ENCODE measurements around the gene PXDN.

The PXDN gene

GRCh38 chr2:1743396-1744150 lies 742 bp downstream of the PXDN start:
- peak overlapping the region; percentile 63 for H3K27ac ChIP-seq (ENCODE audit: low read length)

GRCh38 chr2:1742681-1743395 lies 1.5 kb downstream of the PXDN start:
- no peaks in the 10 kb centered on the region for H3K9me3 ChIP-seq (ENCODE audit: control insufficient read depth in 1 of 2, low read length in 2 of 2)
- peak overlapping the region; percentile 52 to 76 for H3K4me3 ChIP-seq (ENCODE audit: low read depth in 1 of 2, low read length in 2 of 2)
- H3K27ac ChIP-seq (ENCODE audit: low read length): peak overlapping the region; percentile 63
- H3K4me1 ChIP-seq (ENCODE audit: control insufficient read depth in 1 of 2, insufficient read depth in 2 of 2, low read length in 2 of 2): peaks cover 5 to 49% of the 10 kb centered on the region in 2 donors
- H3K36me3 ChIP-seq (ENCODE audit: control insufficient read depth in 1 of 2, insufficient read depth in 2 of 2, low read length in 2 of 2): no peaks in the 10 kb centered on the region
- H3K27me3 ChIP-seq (ENCODE audit: low read depth, low read length): no peaks in the 10 kb centered on the region

More at GRCh38 chr2:1743396-1744150, 742 bp downstream of the PXDN start:
- Histone ChIP-seq H3K27me3 (ENCODE audit: low read depth, low read length) (no peaks in the 10 kb centered on the region), H3K36me3 (ENCODE audit: control insufficient read depth in 1 of 2, insufficient read depth in 2 of 2, low read length in 2 of 2) (no peaks in the 10 kb centered on the region), H3K4me3 (ENCODE audit: low read depth in 1 of 2, low read length in 2 of 2) (peak overlapping the region; percentile 52 to 76), H3K9me3 (ENCODE audit: control insufficient read depth in 1 of 2, low read length in 2 of 2) (no peaks in the 10 kb centered on the region), H3K4me1 (ENCODE audit: control insufficient read depth in 1 of 2, insufficient read depth in 2 of 2, low read length in 2 of 2) (peaks cover 5 to 42% of the 10 kb centered on the region in 2 donors)

- H3K4me3 ChIP-seq (ENCODE audit: low read depth in 1 of 2, low read length in 2 of 2): peak overlapping the region; percentile 52 to 76
- peaks cover 5 to 51% of the 10 kb centered on the region in 2 donors for H3K4me1 ChIP-seq (ENCODE audit: control insufficient read depth in 1 of 2, insufficient read depth in 2 of 2, low read length in 2 of 2)
- H3K27ac ChIP-seq (ENCODE audit: low read length): peak overlapping the region; percentile 42
- no peaks in the 10 kb centered on the region for H3K9me3 ChIP-seq (ENCODE audit: control insufficient read depth in 1 of 2, low read length in 2 of 2)
- no peaks in the 10 kb centered on the region for H3K36me3 ChIP-seq (ENCODE audit: control insufficient read depth in 1 of 2, insufficient read depth in 2 of 2, low read length in 2 of 2)
- no peaks in the 10 kb centered on the region for H3K27me3 ChIP-seq (ENCODE audit: low read depth, low read length)
Measured at GRCh38 chr2:1742301-1742680, 2.0 kb downstream of the PXDN start.

GRCh38 chr2:1741851-1742250 lies 2.5 kb downstream of the PXDN start:
- Histone ChIP-seq H3K27ac (ENCODE audit: low read length) (no peak overlapping the region), H3K9me3 (ENCODE audit: control insufficient read depth in 1 of 2, low read length in 2 of 2) (no peaks in the 10 kb centered on the region), H3K27me3 (ENCODE audit: low read depth, low read length) (no peaks in the 10 kb centered on the region), H3K4me3 (ENCODE audit: low read depth in 1 of 2, low read length in 2 of 2) (peak overlapping the region; percentile 52 to 76), H3K4me1 (ENCODE audit: control insufficient read depth in 1 of 2, insufficient read depth in 2 of 2, low read length in 2 of 2) (peaks cover 5 to 53% of the 10 kb centered on the region in 2 donors), H3K36me3 (ENCODE audit: control insufficient read depth in 1 of 2, insufficient read depth in 2 of 2, low read length in 2 of 2) (no peaks in the 10 kb centered on the region)

- Histone ChIP-seq H3K27ac (ENCODE audit: low read length) (no peak overlapping the region), H3K36me3 (ENCODE audit: control insufficient read depth in 1 of 2, insufficient read depth in 2 of 2, low read length in 2 of 2) (no peaks in the 10 kb centered on the region), H3K9me3 (ENCODE audit: control insufficient read depth in 1 of 2, low read length in 2 of 2) (no peaks in the 10 kb centered on the region), H3K27me3 (ENCODE audit: low read depth, low read length) (no peaks in the 10 kb centered on the region), H3K4me3 (ENCODE audit: low read depth in 1 of 2, low read length in 2 of 2) (no peak overlapping the region), H3K4me1 (ENCODE audit: control insufficient read depth in 1 of 2, insufficient read depth in 2 of 2, low read length in 2 of 2) (peaks cover 5 to 52% of the 10 kb centered on the region in 2 donors)
Measured at GRCh38 chr2:1740716-1741589, 3.4 kb downstream of the PXDN start.

- peak overlapping the region; percentile 76 for H3K27ac ChIP-seq (ENCODE audit: low read length)
Measured at GRCh38 chr2:1739961-1740715, 4.2 kb downstream of the PXDN start.

GRCh38 chr2:1739322-1739957 lies 4.9 kb downstream of the PXDN start:
- Histone ChIP-seq H3K4me3 (ENCODE audit: low read depth in 1 of 2, low read length in 2 of 2) (peak overlapping the region in 1 of 2 donors; percentile 7), H3K27me3 (ENCODE audit: low read depth, low read length) (no peaks in the 10 kb centered on the region), H3K36me3 (ENCODE audit: control insufficient read depth in 1 of 2, insufficient read depth in 2 of 2, low read length in 2 of 2) (no peaks in the 10 kb centered on the region), H3K9me3 (ENCODE audit: control insufficient read depth in 1 of 2, low read length in 2 of 2) (no peaks in the 10 kb centered on the region), H3K4me1 (ENCODE audit: control insufficient read depth in 1 of 2, insufficient read depth in 2 of 2, low read length in 2 of 2) (peaks cover 5 to 41% of the 10 kb centered on the region in 2 donors), H3K27ac (ENCODE audit: low read length) (peak overlapping the region; percentile 76)

More at GRCh38 chr2:1739961-1740715, 4.2 kb downstream of the PXDN start:
- no peaks in the 10 kb centered on the region for H3K9me3 ChIP-seq (ENCODE audit: control insufficient read depth in 1 of 2, low read length in 2 of 2)
- no peaks in the 10 kb centered on the region for H3K27me3 ChIP-seq (ENCODE audit: low read depth, low read length)
- peak overlapping the region in 1 of 2 donors; percentile 7 for H3K4me3 ChIP-seq (ENCODE audit: low read depth in 1 of 2, low read length in 2 of 2)
- no peaks in the 10 kb centered on the region for H3K36me3 ChIP-seq (ENCODE audit: control insufficient read depth in 1 of 2, insufficient read depth in 2 of 2, low read length in 2 of 2)
- H3K4me1 ChIP-seq (ENCODE audit: control insufficient read depth in 1 of 2, insufficient read depth in 2 of 2, low read length in 2 of 2): peaks cover 5 to 44% of the 10 kb centered on the region in 2 donors

GRCh38 chr2:1738646-1739302 lies 5.5 kb downstream of the PXDN start:
- H3K27me3 ChIP-seq (ENCODE audit: low read depth, low read length): no peaks in the 10 kb centered on the region
- peaks cover 5 to 41% of the 10 kb centered on the region in 2 donors for H3K4me1 ChIP-seq (ENCODE audit: control insufficient read depth in 1 of 2, insufficient read depth in 2 of 2, low read length in 2 of 2)
- no peak overlapping the region for H3K4me3 ChIP-seq (ENCODE audit: low read depth in 1 of 2, low read length in 2 of 2)
- peak overlapping the region; percentile 76 for H3K27ac ChIP-seq (ENCODE audit: low read length)
- no peaks in the 10 kb centered on the region for H3K9me3 ChIP-seq (ENCODE audit: control insufficient read depth in 1 of 2, low read length in 2 of 2)
- no peaks in the 10 kb centered on the region for H3K36me3 ChIP-seq (ENCODE audit: control insufficient read depth in 1 of 2, insufficient read depth in 2 of 2, low read length in 2 of 2)

GRCh38 chr2:1738163-1738562 lies 6.2 kb downstream of the PXDN start:
- H3K4me3 ChIP-seq (ENCODE audit: low read depth in 1 of 2, low read length in 2 of 2): no peak overlapping the region
- peaks cover 5 to 41% of the 10 kb centered on the region in 2 donors for H3K4me1 ChIP-seq (ENCODE audit: control insufficient read depth in 1 of 2, insufficient read depth in 2 of 2, low read length in 2 of 2)
- no peaks in the 10 kb centered on the region for H3K9me3 ChIP-seq (ENCODE audit: control insufficient read depth in 1 of 2, low read length in 2 of 2)
- H3K27me3 ChIP-seq (ENCODE audit: low read depth, low read length): no peaks in the 10 kb centered on the region
- H3K27ac ChIP-seq (ENCODE audit: low read length): no peak overlapping the region
- no peaks in the 10 kb centered on the region for H3K36me3 ChIP-seq (ENCODE audit: control insufficient read depth in 1 of 2, insufficient read depth in 2 of 2, low read length in 2 of 2)

- Histone ChIP-seq H3K4me3 (ENCODE audit: low read depth in 1 of 2, low read length in 2 of 2) (peak overlapping the region in 1 of 2 donors; percentile 4), H3K27ac (ENCODE audit: low read length) (peak overlapping the region; percentile 64), H3K36me3 (ENCODE audit: control insufficient read depth in 1 of 2, insufficient read depth in 2 of 2, low read length in 2 of 2) (no peaks in the 10 kb centered on the region), H3K9me3 (ENCODE audit: control insufficient read depth in 1 of 2, low read length in 2 of 2) (no peaks in the 10 kb centered on the region), H3K27me3 (ENCODE audit: low read depth, low read length) (no peaks in the 10 kb centered on the region), H3K4me1 (ENCODE audit: control insufficient read depth in 1 of 2, insufficient read depth in 2 of 2, low read length in 2 of 2) (peaks cover 9 to 42% of the 10 kb centered on the region in 2 donors)
Measured at GRCh38 chr2:1736997-1737480, 7.3 kb downstream of the PXDN start.
